ENCODE data around the gene CAMKK1.
"Not testable (repeated sequence)": the region's sequence is repeated elsewhere in the genome, so short reads cannot be mapped to it uniquely, and the experiment has no call there.

Gene CAMKK1

GRCh38 chr17:3847165-3847670 lies 45.6 kb downstream of the CAMKK1 start:
- no peak for DNase-seq (ENCODE audit: low read depth in 2 of 3, low spot score in 2 of 3)

GRCh38 chr17:3846437-3847164 lies 46.3 kb downstream of the CAMKK1 start:
- no peak for DNase-seq (ENCODE audit: low read depth in 2 of 3, low spot score in 2 of 3)

- DNase-seq (ENCODE audit: low read depth in 2 of 3, low spot score in 2 of 3) = peak; percentile 85 to 88 (median 86)
Measured at GRCh38 chr17:3845621-3846436, 47.0 kb downstream of the CAMKK1 start, which contains the start of gene NCBP3. Gene NCBP3 (minus strand): TSS chr17:3846246. CDS start chr17:3846223, 23 bp downstream.

DNA sequence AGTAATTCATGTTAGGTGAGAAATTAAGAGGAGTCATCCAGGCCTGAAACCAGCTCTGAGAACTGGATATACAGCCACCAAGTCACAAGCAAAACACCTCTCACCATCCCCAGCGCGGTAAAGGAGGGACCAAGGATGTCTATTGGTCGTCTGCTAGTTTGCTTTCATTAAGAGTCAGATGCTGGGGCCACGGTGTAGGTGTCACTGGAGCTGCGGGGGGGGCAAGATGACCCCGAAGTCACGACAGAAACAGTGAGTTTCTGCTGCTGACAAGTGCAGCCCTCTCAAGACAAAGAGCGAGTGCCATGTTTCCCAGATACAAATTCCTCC lies 47.6 kb downstream of the CAMKK1 start:
- DNase-seq (ENCODE audit: low read depth in 2 of 3, low spot score in 2 of 3) = peak in 2 of 3 experiments; percentile 18 to 23

DNA sequence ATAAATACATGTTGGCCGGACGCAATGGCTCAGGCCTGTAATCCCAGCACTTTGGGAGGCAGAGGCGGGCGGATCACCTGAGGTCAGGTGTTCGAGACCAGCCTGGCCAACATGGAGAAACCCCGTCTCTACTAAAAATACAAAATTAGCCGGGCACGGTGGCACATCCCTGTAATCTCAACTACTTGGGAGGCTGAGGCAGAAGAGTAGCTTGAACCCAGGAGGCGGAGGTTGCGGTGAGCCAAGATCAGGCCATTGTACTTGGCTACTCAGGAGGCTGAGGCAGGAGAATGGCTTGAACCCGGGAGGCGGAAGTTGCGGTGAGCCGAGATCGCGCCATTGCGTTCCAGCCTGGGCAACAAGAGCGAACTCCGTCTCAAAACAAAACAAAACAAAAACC lies 48.3 kb downstream of the CAMKK1 start:
- not testable (repeated sequence) for DNase-seq (ENCODE audit: low read depth in 2 of 3, low spot score in 2 of 3)

GRCh38 chr17:3843935-3844516 lies 48.8 kb downstream of the CAMKK1 start:
- DNase-seq (ENCODE audit: low read depth in 2 of 3, low spot score in 2 of 3) = no peak

DNA sequence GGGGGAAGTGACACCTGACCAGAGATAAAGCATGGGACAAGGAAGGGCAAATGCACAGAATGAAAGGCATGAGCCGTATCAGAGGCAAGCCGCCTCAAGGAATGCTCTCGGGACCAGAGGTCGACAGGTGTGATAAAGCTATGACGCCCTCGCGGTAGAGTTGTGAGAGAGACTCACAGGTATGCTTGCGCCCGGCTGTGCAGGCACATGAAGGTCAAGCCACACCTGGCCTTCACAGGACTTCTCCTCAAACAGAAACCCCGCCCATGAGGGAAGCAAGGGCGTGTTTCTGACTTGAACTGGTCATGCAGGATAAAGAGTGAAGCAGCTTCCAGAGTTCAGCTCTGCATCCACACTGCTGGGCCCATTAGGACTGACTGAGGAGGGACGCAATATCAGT lies 54.6 kb downstream of the CAMKK1 start:
- DNase-seq (ENCODE audit: low read depth in 2 of 3, low spot score in 2 of 3) = no peak

GRCh38 chr17:3836551-3836950 lies 56.3 kb downstream of the CAMKK1 start:
- DNase-seq (ENCODE audit: low read depth in 2 of 3, low spot score in 2 of 3) = no peak

GRCh38 chr17:3835410-3836229 lies 57.2 kb downstream of the CAMKK1 start:
- DNase-seq (ENCODE audit: low read depth in 2 of 3, low spot score in 2 of 3) = no peak

DNA sequence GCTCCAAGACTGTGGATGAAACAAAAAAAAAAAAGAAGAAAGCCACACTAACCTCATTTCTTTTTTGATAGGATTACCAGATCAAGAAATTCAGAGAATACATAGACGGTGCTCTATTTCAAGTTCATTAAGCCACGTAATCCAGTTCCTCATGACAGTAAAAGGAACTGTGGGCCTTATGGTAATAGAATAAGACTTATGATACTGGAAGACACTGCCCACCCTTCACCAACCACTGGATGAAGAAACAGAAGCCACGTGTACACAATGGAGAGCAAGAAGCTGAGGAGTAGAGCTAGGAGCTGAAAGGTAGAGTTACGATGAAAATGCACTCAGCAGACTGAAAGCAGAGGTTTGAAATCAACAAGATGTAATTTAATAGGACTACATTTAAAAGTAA lies 58.0 kb downstream of the CAMKK1 start:
- DNase-seq (ENCODE audit: low read depth in 2 of 3, low spot score in 2 of 3) = no peak

DNA sequence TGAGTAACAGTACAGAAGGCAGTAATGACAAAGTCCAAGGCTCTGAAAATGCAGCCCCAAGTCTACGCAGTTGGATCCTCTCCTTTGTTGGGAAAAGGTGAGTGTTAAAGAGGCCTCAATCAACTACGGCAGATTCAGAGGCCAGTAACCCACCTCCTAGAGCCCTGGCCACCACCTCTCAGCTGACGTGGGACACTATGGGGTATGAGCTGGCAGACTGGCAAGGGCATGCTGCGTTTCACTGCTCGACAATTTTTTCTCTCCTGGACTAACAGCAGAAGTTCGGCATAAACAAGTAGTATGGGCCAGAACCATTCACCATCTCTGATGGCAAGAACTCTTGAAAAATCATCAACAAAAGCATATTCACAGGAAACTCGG lies 64.0 kb downstream of the CAMKK1 start:
- DNase-seq (ENCODE audit: low read depth in 2 of 3, low spot score in 2 of 3) = no peak

DNA sequence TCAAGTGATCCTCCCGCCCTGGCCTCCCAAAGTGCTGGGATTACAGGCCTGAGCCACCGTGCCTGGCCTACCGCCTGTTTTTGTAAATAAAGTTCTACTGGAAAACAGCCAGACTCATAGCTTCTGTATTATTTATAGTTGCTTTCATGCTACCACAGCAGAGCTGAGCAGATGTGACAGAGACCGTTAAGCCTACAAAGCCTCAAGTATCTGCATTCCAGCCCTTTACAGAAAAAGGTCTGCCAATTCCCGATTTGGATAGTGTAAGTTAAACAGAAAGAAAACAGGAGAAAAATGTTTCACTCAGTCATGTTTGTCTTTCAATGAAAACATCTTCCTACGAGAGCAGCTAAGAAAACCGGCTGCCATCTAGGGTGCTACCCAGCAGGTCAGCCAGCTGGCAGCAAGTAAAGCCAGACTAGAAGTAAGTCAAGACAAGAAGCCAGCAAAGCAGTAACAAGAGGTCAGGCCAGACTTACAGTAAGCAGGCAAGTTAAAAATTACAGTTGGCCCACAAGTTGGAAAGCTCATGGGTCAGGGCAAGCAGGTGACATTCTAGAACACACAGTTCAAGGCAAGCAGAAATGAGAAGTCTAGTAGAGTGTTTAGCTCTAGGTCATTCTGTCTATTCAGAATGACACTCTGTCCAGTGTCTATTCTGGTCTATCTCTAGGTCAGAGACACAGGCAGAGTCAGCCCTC lies 64.6 kb downstream of the CAMKK1 start:
- DNase-seq (ENCODE audit: low read depth in 2 of 3, low spot score in 2 of 3) = no peak

DNA sequence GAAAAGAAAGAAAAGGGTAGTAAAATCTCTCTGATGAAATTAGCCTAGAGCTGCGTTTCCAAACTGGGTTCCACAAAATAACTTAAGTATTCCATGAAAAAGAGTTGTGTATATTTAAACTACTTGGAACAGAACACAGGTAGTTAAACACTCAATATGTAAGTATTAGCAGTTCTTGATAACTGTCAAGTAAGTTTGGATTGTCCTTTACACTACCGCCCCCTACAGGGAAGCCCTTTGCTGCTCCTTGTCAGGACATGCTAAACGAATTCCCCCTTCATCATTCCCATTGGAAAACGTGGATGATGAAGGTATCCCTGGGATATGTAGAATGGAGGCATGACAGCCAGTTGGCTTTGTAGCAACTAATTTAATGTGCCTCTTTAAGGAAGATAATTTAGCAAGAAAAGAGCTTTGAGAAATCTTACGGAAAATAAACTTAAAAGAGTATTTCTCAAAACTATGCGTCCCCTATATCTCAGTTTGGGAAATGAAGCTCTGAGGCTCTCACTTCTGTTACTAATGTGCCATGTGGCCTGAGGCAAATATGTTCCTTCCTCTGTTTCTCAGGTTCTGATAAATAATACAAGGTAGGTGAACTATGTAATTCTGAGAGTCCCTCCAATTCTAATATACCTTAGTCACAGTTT lies 65.6 kb downstream of the CAMKK1 start:
- DNase-seq (ENCODE audit: low read depth in 2 of 3, low spot score in 2 of 3) = peak in 1 of 3 experiments; percentile 41

DNA sequence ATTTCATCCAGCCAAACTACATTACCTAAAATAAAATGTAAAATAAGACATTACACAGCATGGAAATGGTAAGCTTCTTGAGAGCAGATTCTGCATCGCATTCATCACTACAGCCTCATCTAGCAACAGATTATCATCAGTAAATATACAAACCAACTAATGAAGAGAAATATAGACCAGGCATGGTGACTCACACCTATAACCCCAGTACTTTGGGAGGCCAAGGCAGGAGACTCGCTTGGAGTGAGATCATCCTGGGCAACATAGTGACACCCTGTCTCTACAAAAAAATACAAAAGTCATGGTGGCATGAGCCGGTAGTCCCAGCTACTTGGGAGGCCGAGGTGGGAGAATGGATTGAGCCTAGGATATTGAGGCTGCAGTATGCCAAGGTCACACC lies 66.7 kb downstream of the CAMKK1 start:
- no peak for DNase-seq (ENCODE audit: low read depth in 2 of 3, low spot score in 2 of 3)

DNA sequence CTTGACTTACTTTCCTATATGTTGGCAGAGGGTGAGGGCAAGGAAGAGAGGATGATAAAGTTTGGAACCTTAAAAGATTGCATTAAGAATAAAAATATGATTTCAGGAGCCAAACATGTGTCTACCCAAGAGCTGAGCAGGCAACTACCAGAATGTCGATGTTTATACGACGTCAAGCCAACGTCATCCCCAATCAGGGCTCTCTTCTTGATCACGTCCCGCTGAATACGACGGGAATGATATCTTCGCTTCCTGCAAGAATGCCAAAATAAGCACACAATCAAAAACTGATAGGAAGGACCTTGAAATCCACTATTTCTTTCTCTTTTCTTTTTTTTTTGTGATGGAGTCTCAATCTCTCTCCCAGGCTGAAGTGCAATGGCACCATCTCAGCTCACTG lies 71.8 kb downstream of the CAMKK1 start:
- DNase-seq (ENCODE audit: low read depth in 2 of 3, low spot score in 2 of 3) = no peak

DNA sequence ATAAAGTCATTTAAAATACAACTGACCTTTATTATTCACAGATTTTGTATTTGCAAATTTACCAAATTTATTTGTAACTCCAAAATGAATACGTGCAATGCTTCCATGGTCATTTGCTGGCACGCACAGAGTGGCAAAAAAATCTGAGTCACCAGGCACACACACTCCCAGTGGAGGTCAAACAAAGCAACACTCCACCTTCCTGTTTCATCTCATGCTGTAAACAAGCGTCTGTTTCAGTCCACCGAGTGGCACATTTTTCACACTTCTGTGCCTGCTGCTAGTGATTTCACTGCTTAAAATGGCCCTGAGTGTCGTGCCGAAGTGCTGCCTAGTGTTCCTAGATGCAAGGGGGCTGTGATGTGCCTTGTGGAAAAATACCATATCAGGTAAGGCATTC lies 74.1 kb downstream of the CAMKK1 start:
- no peak for DNase-seq (ENCODE audit: low read depth in 2 of 3, low spot score in 2 of 3)

DNA sequence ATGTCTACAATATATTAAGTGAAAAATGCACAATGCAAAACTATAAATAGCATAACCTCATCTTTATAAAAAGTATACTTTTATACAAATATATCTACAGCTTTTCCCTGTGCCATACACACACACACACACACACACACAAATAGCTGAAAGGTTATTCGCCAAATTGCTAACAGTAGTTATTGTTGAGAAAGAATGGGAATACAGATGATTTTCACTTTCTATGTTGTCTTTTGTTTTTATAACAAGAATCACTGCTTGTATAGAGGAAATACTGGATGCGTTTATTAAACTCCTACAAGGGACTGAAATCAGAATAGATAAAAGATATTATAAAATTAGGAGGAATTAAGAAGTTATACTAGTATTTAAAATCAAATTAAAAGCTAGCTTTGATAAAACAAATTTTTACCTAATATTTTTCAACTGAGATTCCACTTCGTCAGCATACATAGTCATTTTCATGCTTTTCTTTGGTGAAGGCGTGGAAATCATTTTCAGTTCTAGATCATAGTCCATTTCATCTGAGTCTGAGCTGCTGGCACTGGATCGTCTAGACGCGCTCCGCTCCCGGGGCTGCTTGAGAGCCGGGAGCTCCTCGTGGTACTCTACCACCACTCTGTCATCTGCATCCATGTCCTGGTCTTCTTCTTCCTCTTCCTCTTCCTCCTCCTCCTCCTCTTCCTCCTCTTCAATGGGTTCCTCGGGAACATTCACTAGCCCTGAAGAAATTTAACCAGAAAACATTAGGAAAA lies 74.8 kb downstream of the CAMKK1 start:
- DNase-seq (ENCODE audit: low read depth in 2 of 3, low spot score in 2 of 3) = no peak

- DNase-seq (ENCODE audit: low read depth in 2 of 3, low spot score in 2 of 3) = no peak
Measured at GRCh38 chr17:3815925-3816324, 76.9 kb downstream of the CAMKK1 start.

- DNase-seq (ENCODE audit: low read depth in 2 of 3, low spot score in 2 of 3) = no peak
Measured at GRCh38 chr17:3815122-3815521, 77.7 kb downstream of the CAMKK1 start.

Data from activated CD8-positive, alpha-beta memory T cell treated with anti-CD3 and anti-CD28 coated beads for 48 hours (primary cell).